HL-60 (cell line): Measurements from ENCODE around the gene SLC9C1.

Experiments used
- CTCF ChIP-seq: IDR thresholded peaks from one replicate; pipeline ENCODE4 v1.5.1; 2011; ENCODE audit warnings: low read length, control low read depth, inconsistent platforms; ENCODE audit not compliant: insufficient read depth
- GABPA ChIP-seq: IDR thresholded peaks from 2 replicates; pipeline ENCODE4 v1.6.1; 2012; ENCODE audit warnings: low read depth

GRCh38 chr3:112101916-112102315, 192.1 kb downstream of the SLC9C1 start:
- no peak for TF ChIP-seq CTCF
- TF ChIP-seq GABPA, result no peak
